Stomach (tissue), 4 donors: ENCODE data around the gene NEDD4L.

ENCODE experiments used
- CTCF ChIP-seq, 7 experiments: fragments of 450-650 bp in 4 of 7; fragments of 200-600 bp in 3 of 7; sonication (generic) in 3 of 7; IDR thresholded peaks; one replicate each; pipeline ENCODE4 v1.5.1; 2016 to 2019; ENCODE audit warnings: antibody characterized with exemption in 7 of 7, control low read depth in 2 of 7, mild to moderate bottlenecking in 1 of 7
- POLR2AphosphoS5 ChIP-seq, 3 donors: sonication (generic); formaldehyde crosslinking; IDR thresholded peaks; one replicate each; pipeline ENCODE4 v1.6.1; 2016; ENCODE audit warnings: antibody characterized with exemption in 3 of 3

DNA sequence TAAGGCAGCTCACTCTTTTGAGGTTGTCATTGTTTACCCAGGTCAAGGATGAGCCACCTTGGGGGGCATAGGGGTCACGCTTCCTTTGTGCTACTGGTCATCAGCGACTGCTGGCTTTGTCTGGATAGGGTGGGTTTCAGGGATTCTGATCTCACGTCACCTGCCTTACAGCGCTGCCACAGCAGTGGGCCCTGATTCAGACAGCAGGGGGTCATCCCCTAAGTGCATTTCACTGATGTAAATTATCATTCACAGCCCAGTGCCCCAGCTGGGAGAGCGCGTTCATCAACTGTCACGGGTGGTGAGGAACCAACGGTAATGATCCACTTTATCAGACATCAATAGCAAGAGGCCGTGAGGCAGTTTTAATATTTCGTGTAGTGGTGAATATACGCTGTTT lies 291.2 kb downstream of the NEDD4L start:
- no peak for TF ChIP-seq CTCF (IDR thresholded peaks at IDR 0.05)
- TF ChIP-seq POLR2AphosphoS5 (IDR thresholded peaks at IDR 0.05): no peak
